ENCODE results near the gene UQCRC1.
"Not testable (repeated sequence)": the region's sequence is repeated elsewhere in the genome, so short reads cannot be mapped to it uniquely, and the experiment has no call there.

The UQCRC1 gene

GRCh38 chr3:48553886-48554845, 55.3 kb downstream of the UQCRC1 start:
- DNase-seq (ENCODE audit: low read depth): no peak

DNA sequence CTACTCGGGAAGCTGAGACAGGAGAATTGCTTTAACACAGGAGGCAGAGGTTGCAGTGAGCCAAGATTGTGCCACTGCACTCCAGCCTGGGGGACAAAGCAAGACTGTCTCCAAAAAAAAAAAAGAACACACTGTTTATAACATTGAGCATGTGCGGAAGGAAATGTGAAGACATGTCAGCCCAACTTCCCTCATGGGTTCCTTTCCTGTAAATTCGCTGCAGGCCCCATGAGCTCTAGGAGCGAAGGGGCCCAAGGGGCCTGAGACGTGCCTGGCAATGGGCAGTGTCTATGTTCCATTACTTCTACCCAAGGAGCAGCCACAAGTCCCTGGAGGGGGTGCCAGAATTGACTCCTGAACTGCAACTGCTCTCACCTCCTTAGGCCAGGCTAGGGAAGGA, 56.1 kb downstream of the UQCRC1 start:
- no peak for DNase-seq (ENCODE audit: low read depth)

DNA sequence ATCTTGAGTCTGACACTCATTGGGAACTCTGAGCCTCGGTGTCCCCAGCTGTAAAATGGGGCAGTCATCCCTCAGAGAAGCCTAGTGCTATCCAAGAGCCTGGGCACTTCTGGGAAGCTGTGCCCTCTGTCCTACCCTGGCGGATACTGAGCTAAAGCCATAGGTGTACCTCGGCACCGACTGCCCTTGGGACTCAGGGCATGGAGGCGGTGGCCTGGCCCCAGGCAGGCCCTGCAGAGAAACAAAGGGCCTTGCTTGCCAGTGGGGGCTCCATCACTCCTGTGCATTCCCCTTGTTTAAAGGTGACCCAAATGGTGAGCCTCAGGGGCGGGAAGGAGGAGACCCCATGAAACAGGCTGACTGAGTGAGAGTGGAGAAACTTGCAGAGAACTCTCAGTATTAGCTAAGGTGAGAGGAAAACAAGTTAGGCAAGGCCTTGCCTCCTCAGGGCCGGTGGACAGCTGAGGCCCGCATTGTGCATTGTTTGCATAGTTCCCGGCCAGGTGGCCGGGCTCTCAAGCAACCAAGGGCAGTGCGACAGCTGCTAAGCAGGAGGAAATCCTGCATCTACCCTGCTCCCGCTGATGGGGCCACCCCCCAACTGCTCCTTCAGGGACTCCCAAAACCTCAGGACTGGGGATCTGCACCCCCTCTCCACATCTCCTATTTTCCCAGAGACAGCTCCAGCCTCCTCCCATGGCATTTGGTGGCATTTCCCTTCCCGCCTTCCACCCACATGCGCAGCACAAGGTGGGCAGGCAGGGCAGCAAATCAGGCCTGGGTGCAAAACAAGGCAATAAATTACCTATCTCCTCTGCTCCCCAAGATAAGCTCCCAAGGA, 57.1 kb downstream of the UQCRC1 start:
- DNase-seq (ENCODE audit: low read depth): no peak

GRCh38 chr3:48551651-48552050, 57.8 kb downstream of the UQCRC1 start:
- DNase-seq (ENCODE audit: low read depth): not testable (repeated sequence)

All from fibroblast of the conjunctiva (primary cell).